Measurements from ENCODE around the gene RPS19BP1.

RPS19BP1 gene

GRCh38 chr22:39490966-39491680 lies 41.4 kb downstream of the RPS19BP1 start:
- no peak for DNase-seq (ENCODE audit: low read depth in 3 of 3)

- peak; percentile 48 to 68 (median 63) for DNase-seq (ENCODE audit: low read depth in 3 of 3)
Observed at GRCh38 chr22:39490135-39490798, 42.3 kb downstream of the RPS19BP1 start.

GRCh38 chr22:39489094-39490068 lies 43.2 kb downstream of the RPS19BP1 start:
- no peak for DNase-seq (ENCODE audit: low read depth in 3 of 3)

GRCh38 chr22:39488563-39489083 lies 43.9 kb downstream of the RPS19BP1 start:
- no peak for DNase-seq (ENCODE audit: low read depth in 3 of 3)

- DNase-seq (ENCODE audit: low read depth in 3 of 3), result no peak
Observed at GRCh38 chr22:39487826-39488520, 44.6 kb downstream of the RPS19BP1 start.

- DNase-seq (ENCODE audit: low read depth in 3 of 3), result no peak
Observed at GRCh38 chr22:39486951-39487825, 45.4 kb downstream of the RPS19BP1 start.

GRCh38 chr22:39482768-39483167 lies 49.8 kb downstream of the RPS19BP1 start:
- no peak for DNase-seq (ENCODE audit: low read depth in 3 of 3)

- DNase-seq (ENCODE audit: low read depth in 3 of 3), result no peak
Observed at GRCh38 chr22:39481595-39481994, 51.0 kb downstream of the RPS19BP1 start.

- no peak for DNase-seq (ENCODE audit: low read depth in 3 of 3)
Observed at GRCh38 chr22:39481054-39481453, 51.5 kb downstream of the RPS19BP1 start.

- no peak for DNase-seq (ENCODE audit: low read depth in 3 of 3)
Observed at GRCh38 chr22:39480557-39480956, 52.0 kb downstream of the RPS19BP1 start.

GRCh38 chr22:39479254-39479653 lies 53.3 kb downstream of the RPS19BP1 start:
- DNase-seq (ENCODE audit: low read depth in 3 of 3), result no peak
